SU-DHL-6 (cell line): ENCODE measurements around the gene NANP.

Experiments
- EZH2phosphoT487 ChIP-seq: fragments of 200-600 bp; sonication (generic), shearing (Covaris generic); conservative IDR thresholded peaks from 2 replicates; pipeline ENCODE4 v1.6.1; 2018; ENCODE audit warnings: mild to moderate bottlenecking, antibody characterized with exemption, low read length, moderate library complexity, mixed read lengths
- TF ChIP-seq, protein P1 (sequence below): fragments of 200-600 bp; sonication (generic); IDR thresholded peaks from one replicate; pipeline ENCODE4 v1.5.1; 2017; ENCODE audit warnings: antibody characterized with exemption, mild to moderate bottlenecking, low read length, moderate library complexity; ENCODE audit not compliant: insufficient read depth, poor library complexity, severe bottlenecking

DNA sequence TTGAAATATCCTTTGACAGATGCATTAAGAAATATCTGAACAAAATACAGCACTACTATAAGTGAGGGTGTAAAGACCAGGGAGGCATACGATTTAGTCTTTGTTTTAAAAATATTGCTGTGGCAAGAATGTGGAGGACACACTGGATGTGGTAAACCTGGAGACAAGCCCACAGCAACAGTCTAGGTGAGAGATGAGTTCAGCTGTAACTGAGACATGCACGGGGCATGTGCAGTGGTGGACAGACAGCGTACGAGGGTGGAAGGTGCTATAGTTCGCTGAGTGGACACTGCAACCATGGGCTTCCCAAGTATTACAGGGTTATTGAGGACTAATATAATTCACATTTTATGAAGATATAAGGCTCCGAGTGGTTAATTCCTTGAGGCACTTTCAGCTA lies 1.8 kb downstream of the NANP start:
- TF ChIP-seq, protein P1, sequence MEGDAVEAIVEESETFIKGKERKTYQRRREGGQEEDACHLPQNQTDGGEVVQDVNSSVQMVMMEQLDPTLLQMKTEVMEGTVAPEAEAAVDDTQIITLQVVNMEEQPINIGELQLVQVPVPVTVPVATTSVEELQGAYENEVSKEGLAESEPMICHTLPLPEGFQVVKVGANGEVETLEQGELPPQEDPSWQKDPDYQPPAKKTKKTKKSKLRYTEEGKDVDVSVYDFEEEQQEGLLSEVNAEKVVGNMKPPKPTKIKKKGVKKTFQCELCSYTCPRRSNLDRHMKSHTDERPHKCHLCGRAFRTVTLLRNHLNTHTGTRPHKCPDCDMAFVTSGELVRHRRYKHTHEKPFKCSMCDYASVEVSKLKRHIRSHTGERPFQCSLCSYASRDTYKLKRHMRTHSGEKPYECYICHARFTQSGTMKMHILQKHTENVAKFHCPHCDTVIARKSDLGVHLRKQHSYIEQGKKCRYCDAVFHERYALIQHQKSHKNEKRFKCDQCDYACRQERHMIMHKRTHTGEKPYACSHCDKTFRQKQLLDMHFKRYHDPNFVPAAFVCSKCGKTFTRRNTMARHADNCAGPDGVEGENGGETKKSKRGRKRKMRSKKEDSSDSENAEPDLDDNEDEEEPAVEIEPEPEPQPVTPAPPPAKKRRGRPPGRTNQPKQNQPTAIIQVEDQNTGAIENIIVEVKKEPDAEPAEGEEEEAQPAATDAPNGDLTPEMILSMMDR = no peak
- TF ChIP-seq EZH2phosphoT487 = no peak
